ENCODE measurements around the gene ARHGEF28. TPM values are rescaled to one million over a fixed set of nuclear protein-coding genes. Genes with fewer than 3 reads are reported as not detected.

Gene ARHGEF28
- total RNA-seq, 4 donors from 2014 or later: 9.8 to 18.7 (median 18.6) TPM

DNA sequence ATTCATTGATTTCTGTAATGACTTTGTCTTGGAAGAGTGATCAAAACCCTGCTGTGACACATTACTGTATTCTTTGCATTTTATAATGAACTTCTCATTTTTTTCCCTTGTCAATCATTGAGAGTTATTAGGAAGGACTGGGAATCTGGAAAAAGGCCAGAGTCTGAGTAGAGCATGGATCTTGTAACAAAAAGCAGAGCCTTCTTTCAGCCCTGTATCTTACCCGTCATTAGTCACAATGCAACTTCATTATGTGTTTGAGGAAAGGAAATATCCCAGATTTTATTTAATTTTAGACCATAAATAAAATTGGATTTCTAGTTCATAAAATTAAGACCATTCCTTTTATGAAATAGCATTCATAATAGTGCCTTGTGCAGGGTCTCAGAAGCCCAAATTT is 131.4 kb downstream of the ARHGEF28 start:
- in situ Hi-C loops (cut with MboI; ENCODE audit: low pct_ligation_motif_present in 1 of 4, low pct_unique_long_range_greater_than_20kb in 1 of 4, low sequenced_read_pairs in 3 of 4) (no loop called here), intact Hi-C loops (cut with DNase I; ENCODE audit: low total_unique reads) (no loop called here)
- WGBS, 2 donors (ENCODE audit: low coverage in 1 of 2): 90 to 100% methylated on average over 1 of the region's 1 CpG
- Histone ChIP-seq H3K27ac (no peak overlapping the region), H3K27me3 (no peaks in the 10 kb centered on the region), H3K4me3 (no peak overlapping the region), H3K9me3 (no peaks in the 10 kb centered on the region), H3K36me3 (no peaks in the 10 kb centered on the region), H3K4me1 (peaks cover 0 to 4% (median 0%) of the 10 kb centered on the region in 4 donors)
- no peak for DNase-seq
- no peak for TF ChIP-seq EP300 (IDR thresholded peaks at IDR 0.05; ENCODE audit: low read depth)
- TF ChIP-seq, protein P1, sequence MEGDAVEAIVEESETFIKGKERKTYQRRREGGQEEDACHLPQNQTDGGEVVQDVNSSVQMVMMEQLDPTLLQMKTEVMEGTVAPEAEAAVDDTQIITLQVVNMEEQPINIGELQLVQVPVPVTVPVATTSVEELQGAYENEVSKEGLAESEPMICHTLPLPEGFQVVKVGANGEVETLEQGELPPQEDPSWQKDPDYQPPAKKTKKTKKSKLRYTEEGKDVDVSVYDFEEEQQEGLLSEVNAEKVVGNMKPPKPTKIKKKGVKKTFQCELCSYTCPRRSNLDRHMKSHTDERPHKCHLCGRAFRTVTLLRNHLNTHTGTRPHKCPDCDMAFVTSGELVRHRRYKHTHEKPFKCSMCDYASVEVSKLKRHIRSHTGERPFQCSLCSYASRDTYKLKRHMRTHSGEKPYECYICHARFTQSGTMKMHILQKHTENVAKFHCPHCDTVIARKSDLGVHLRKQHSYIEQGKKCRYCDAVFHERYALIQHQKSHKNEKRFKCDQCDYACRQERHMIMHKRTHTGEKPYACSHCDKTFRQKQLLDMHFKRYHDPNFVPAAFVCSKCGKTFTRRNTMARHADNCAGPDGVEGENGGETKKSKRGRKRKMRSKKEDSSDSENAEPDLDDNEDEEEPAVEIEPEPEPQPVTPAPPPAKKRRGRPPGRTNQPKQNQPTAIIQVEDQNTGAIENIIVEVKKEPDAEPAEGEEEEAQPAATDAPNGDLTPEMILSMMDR (IDR thresholded peaks at IDR 0.05): no peak

DNA sequence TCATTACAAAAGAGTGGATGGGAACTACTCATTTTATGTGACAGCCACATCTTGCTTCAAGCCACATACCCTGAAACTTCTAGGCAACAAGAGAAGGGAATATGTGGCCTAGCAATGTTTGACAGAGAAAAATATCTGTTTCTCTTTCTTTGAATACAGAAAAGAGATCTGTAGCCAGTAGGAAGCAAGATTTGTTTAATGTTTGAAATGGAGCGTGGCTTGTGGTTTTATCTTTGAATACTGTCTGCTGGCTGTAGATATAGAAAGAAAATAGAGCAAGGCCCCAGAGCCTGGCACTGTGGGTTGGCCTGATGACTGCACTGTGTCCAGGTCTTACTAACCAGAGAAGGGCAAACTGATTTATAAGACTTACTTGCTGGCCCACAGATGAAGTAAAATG is 133.8 kb downstream of the ARHGEF28 start:
- no peaks in the 10 kb centered on the region for H3K27me3 ChIP-seq
- no peak for DNase-seq
- H3K36me3 ChIP-seq: no peaks in the 10 kb centered on the region
- intact Hi-C loops (cut with DNase I; ENCODE audit: low total_unique reads) (no loop called here), in situ Hi-C loops (cut with MboI; ENCODE audit: low pct_ligation_motif_present in 1 of 4, low pct_unique_long_range_greater_than_20kb in 1 of 4, low sequenced_read_pairs in 3 of 4) (no loop called here)
- WGBS, 2 donors (ENCODE audit: low coverage in 1 of 2): 29 to 80% methylated on average over 1 of the region's 1 CpG
- no peak overlapping the region for H3K4me3 ChIP-seq
- no peak overlapping the region for H3K27ac ChIP-seq
- H3K9me3 ChIP-seq: no peaks in the 10 kb centered on the region
- TF ChIP-seq, protein P1 (IDR thresholded peaks at IDR 0.05): no peak
- TF ChIP-seq EP300 (IDR thresholded peaks at IDR 0.05; ENCODE audit: low read depth) (no peak), POLR2A (IDR thresholded peaks at IDR 0.05) (no peak), POLR2AphosphoS5 (IDR thresholded peaks at IDR 0.05) (no peak)
- H3K4me1 ChIP-seq: peaks cover 0 to 4% (median 0%) of the 10 kb centered on the region in 4 donors

DNA sequence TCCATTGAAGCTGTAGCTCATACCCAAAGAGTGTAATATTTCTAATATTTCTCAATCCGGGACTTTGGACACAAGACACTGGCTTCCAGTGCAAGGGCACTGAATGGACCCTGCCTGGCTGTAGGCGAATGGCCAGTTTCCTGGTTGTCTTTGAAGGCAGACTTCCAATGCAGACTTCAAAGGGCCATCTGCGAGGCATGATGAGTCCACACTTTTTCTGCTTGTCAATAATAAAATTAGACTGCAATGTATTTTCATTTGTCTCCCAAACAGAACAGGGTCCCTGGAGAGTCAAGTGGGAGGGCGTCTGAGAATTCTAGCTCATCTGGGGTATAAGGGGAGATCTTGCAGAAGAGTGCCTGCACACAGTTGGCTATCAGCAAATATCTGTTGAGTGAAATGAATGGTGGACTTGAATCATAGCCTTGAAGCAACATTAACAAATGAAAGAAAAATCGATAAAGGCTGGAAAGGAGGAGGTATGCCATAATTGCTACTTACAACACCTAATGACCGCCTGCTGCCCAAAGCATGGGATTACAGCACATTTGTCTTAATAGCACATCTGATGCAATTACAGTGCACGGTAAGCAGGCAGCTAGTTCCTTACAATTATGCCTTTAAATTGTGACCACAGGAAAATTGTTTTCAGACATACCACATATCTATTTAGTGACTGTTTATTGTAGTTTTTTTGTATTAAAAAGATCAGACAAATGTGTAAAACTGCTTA is 137.5 kb downstream of the ARHGEF28 start:
- Histone ChIP-seq H3K36me3 (no peaks in the 10 kb centered on the region), H3K4me1 (peaks cover 0 to 4% (median 0%) of the 10 kb centered on the region in 4 donors), H3K27me3 (no peaks in the 10 kb centered on the region), H3K4me3 (no peak overlapping the region), H3K27ac (no peak overlapping the region), H3K9me3 (no peaks in the 10 kb centered on the region)
- TF ChIP-seq, protein P1 (IDR thresholded peaks at IDR 0.05): no peak
- TF ChIP-seq EP300 (IDR thresholded peaks at IDR 0.05; ENCODE audit: low read depth): no peak
- TF ChIP-seq POLR2A (IDR thresholded peaks at IDR 0.05): no peak
- TF ChIP-seq POLR2AphosphoS5 (IDR thresholded peaks at IDR 0.05): no peak
- in situ Hi-C loops (cut with MboI; ENCODE audit: low pct_ligation_motif_present in 1 of 4, low pct_unique_long_range_greater_than_20kb in 1 of 4, low sequenced_read_pairs in 3 of 4) (no loop called here), intact Hi-C loops (cut with DNase I; ENCODE audit: low total_unique reads) (no loop called here)
- no peak for DNase-seq
- 88 to 94% methylated on average over 3 to 7 of the region's 7 CpGs for WGBS, 2 donors (ENCODE audit: low coverage in 1 of 2)

DNA sequence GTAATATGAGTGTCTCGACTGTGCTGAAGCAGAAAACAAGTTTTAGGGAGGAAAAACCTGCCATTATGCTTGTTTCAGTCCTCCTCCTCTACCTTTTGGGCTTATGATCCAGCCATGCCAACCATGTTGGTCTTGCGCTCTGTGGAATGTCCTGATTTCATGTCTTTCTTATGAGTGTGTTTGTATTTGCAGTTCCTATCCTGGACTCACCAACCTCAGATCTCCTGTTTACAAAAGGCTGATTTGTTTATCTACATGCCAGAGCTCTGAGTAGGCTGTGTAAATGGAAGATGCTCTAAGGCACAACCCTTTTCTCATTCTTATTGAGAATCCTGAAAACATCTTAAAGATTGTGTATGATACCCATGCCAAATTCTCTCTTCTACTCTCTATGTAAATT is 138.6 kb downstream of the ARHGEF28 start:
- Histone ChIP-seq H3K27me3 (no peaks in the 10 kb centered on the region), H3K27ac (no peak overlapping the region), H3K4me3 (no peak overlapping the region), H3K9me3 (no peaks in the 10 kb centered on the region), H3K36me3 (no peaks in the 10 kb centered on the region), H3K4me1 (peaks cover 0 to 3% (median 0%) of the 10 kb centered on the region in 4 donors)
- in situ Hi-C loops (cut with MboI; ENCODE audit: low pct_ligation_motif_present in 1 of 4, low pct_unique_long_range_greater_than_20kb in 1 of 4, low sequenced_read_pairs in 3 of 4) (no loop called here), intact Hi-C loops (cut with DNase I; ENCODE audit: low total_unique reads) (no loop called here)
- TF ChIP-seq, protein P1 (IDR thresholded peaks at IDR 0.05): no peak
- TF ChIP-seq POLR2A (IDR thresholded peaks at IDR 0.05) (no peak), EP300 (IDR thresholded peaks at IDR 0.05; ENCODE audit: low read depth) (no peak), POLR2AphosphoS5 (IDR thresholded peaks at IDR 0.05) (no peak)
- 83 to 88% methylated on average over 1 to 2 of the region's 2 CpGs for WGBS, 2 donors (ENCODE audit: low coverage in 1 of 2)
- DNase-seq: no peak
